Ureter (tissue), 1 donor: ENCODE data around the gene GORAB. TPM values are rescaled to one million over a fixed set of nuclear protein-coding genes. Genes with fewer than 3 reads are reported as not detected.

Experiments
- DNase-seq: peaks from one replicate; pipeline ENCODE4 v3.0.0-alpha.2; 2020; ENCODE audit warnings: low spot score
- total RNA-seq: library from RNA; stranded (reverse); gene quantifications from one replicate; pipeline ENCODE4 v1.2.4, GENCODE V29; 2023
- donor health status: DM: yes; HTN: yes; CAD: no.

The GORAB gene
- 18.2 TPM for total RNA-seq

GRCh38 chr1:170531758-170532657, at the start of gene GORAB:
GORAB (plus strand) TSS chr1:170532166; CDS start chr1:170532224, 58 bp downstream.
- peak; percentile 91 for DNase-seq

- DNase-seq: no peak
Observed at GRCh38 chr1:170483051-170483450, 48.9 kb upstream of the GORAB start.

- no peak for DNase-seq
Observed at GRCh38 chr1:170487503-170487902, 44.5 kb upstream of the GORAB start.

GRCh38 chr1:170491291-170491690, 40.7 kb upstream of the GORAB start:
- no peak for DNase-seq

- DNase-seq: no peak
Observed at GRCh38 chr1:170494369-170494768, 37.6 kb upstream of the GORAB start.

GRCh38 chr1:170495006-170495405, 37.0 kb upstream of the GORAB start:
- no peak for DNase-seq

GRCh38 chr1:170498876-170499275, 33.1 kb upstream of the GORAB start:
- no peak for DNase-seq

GRCh38 chr1:170503665-170504064, 28.3 kb upstream of the GORAB start:
- DNase-seq: no peak

GRCh38 chr1:170510163-170510562, 21.8 kb upstream of the GORAB start:
- no peak for DNase-seq

- DNase-seq: no peak
Observed at GRCh38 chr1:170511038-170511437, 20.9 kb upstream of the GORAB start.

GRCh38 chr1:170513138-170513537, 18.8 kb upstream of the GORAB start:
- DNase-seq: no peak

GRCh38 chr1:170518185-170518834, 13.7 kb upstream of the GORAB start:
- no peak for DNase-seq

- DNase-seq: no peak
Observed at GRCh38 chr1:170518965-170519364, 13.0 kb upstream of the GORAB start.

GRCh38 chr1:170520601-170521000, 11.4 kb upstream of the GORAB start:
- no peak for DNase-seq

- no peak for DNase-seq
Observed at GRCh38 chr1:170521818-170522217, 10.1 kb upstream of the GORAB start.

- DNase-seq: no peak
Observed at GRCh38 chr1:170530972-170531757, 801 bp upstream of the GORAB start.

- DNase-seq: no peak
Observed at GRCh38 chr1:170533298-170533697, 1.3 kb downstream of the GORAB start.

- no peak for DNase-seq
Observed at GRCh38 chr1:170534626-170535147, 2.7 kb downstream of the GORAB start.

- no peak for DNase-seq
Observed at GRCh38 chr1:170535418-170535817, 3.5 kb downstream of the GORAB start.

- no peak for DNase-seq
Observed at GRCh38 chr1:170536924-170537551, 5.1 kb downstream of the GORAB start.

- DNase-seq: no peak
Observed at GRCh38 chr1:170537798-170538503, 6.0 kb downstream of the GORAB start.
